ENCODE results near the gene ELL.

The ELL gene

DNA sequence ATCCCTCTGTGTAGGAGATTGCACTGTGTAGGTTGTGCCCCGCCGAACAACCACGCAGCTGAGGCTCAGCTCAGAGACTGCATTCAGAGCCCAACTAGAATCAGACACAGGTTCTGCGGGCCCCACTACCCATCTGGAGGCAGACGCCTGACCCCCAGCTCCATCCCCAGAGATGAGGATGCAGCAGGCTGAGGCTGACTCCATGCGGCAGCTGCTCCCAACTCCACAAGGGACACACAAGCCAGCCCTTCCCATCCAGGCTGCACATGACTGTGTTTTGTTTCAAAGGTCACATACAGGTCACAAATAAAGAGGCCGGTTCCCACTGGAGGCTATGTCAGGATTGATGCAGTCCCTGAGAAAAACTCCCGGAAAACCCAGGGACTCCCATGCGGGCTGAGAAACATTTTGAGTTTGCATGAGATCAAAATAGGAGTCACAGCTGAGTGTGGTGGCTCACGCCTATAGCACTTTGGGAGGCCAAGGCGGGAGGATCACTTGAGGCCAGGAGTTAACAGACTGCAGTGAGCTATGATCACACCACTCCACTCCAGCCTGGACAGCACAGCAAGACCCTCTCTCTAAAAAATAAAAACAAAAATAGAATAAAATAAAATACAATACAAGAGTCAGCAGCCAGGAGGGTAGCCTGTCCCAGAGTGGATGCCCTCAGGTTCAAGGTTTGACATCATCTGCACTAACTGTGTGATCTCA, 14.0 kb downstream of the ELL start:
- Histone ChIP-seq H3K9me3 (no peaks in the 10 kb centered on the region), H3K27me3 (no peaks in the 10 kb centered on the region), H3K36me3 (no peaks in the 10 kb centered on the region), H3K4me1 (peaks cover 23% of the 10 kb centered on the region), H3K4me3 (ENCODE audit: low read depth, low read length) (no peak overlapping the region)
- TF ChIP-seq, protein P1, sequence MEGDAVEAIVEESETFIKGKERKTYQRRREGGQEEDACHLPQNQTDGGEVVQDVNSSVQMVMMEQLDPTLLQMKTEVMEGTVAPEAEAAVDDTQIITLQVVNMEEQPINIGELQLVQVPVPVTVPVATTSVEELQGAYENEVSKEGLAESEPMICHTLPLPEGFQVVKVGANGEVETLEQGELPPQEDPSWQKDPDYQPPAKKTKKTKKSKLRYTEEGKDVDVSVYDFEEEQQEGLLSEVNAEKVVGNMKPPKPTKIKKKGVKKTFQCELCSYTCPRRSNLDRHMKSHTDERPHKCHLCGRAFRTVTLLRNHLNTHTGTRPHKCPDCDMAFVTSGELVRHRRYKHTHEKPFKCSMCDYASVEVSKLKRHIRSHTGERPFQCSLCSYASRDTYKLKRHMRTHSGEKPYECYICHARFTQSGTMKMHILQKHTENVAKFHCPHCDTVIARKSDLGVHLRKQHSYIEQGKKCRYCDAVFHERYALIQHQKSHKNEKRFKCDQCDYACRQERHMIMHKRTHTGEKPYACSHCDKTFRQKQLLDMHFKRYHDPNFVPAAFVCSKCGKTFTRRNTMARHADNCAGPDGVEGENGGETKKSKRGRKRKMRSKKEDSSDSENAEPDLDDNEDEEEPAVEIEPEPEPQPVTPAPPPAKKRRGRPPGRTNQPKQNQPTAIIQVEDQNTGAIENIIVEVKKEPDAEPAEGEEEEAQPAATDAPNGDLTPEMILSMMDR (IDR thresholded peaks at IDR 0.05; ENCODE audit: low read depth, low read length), result no peak
- no peak for DNase-seq

DNA sequence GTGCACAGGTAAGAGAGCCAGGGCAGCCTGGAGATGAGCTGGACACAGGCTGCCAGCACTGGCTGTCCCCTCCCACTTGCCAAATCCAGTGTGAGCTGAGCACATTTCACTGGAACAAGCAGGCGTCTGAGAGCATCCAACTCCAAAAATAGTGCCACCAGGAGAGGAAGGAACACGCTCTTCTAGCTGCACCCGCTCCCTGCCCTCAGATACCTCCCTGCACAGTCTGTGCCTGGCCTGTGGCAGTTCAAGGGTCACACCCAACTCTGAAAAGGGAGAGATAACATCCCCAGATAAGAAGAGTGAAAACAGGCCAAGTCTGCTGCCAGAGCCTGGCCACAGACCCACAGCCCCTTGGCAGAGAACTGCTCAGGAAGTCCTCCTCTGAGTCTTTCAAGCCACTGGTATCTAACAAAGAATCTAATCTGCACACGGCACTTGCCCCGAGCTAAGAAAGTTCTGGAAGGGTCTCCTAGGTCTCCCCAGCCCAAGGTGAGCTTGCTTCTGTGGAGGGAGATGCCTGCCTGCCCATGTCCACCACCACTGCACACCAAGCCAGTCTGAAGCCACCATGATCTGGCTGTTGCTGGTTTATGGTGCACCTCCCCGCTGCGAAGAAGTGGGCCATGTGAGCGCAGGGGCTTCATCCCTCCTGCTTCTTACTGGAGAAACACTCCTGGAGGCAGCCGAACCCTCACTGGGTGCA, 14.7 kb downstream of the ELL start:
- Histone ChIP-seq H3K27me3 (no peaks in the 10 kb centered on the region), H3K36me3 (no peaks in the 10 kb centered on the region), H3K4me1 (peaks cover 23% of the 10 kb centered on the region), H3K9me3 (no peaks in the 10 kb centered on the region), H3K4me3 (ENCODE audit: low read depth, low read length) (no peak overlapping the region)
- no peak for DNase-seq
- TF ChIP-seq, protein P1 (IDR thresholded peaks at IDR 0.05; ENCODE audit: low read depth, low read length), result no peak

DNA sequence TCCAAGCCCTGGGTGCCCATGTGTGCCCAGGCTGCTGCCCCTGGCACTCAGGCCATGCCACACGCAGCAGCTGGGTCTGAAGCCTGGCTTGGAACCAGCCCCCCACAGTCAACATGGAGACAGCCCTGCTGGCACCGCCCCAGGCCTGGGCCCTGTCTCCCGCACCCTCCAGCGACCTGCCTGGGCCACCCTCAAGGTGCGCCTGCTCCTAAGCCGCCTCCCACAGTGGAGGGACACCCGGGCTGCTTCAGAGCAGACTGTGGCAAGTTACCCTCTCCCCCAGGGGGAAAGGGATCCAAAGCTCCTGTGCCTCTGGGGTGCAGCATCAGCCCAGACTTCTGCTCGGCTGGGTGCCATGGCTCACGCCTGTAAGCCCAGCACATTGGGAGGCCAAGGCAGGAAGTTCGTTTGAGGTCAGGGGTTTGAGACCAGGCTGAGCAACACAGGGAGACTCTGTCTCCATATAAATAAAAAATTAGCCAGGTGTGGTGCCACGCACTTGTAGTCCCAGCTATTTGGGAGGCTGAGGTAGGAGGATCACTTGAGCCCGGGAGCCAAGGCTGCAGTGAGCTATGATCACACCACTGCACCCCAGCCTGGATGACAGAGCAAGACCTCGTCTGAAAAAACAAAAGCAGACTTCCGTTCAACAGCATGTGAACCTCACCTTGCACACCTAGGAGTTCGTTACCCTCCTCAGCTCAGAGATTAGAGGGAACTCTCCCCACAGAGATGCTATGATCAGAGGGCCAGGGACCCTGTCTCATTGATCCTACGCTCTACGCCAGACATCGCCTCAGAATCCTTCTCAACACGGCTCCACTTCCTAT, 15.6 kb downstream of the ELL start:
- Histone ChIP-seq H3K4me3 (ENCODE audit: low read depth, low read length) (no peak overlapping the region), H3K27me3 (no peaks in the 10 kb centered on the region), H3K9me3 (no peaks in the 10 kb centered on the region), H3K36me3 (no peaks in the 10 kb centered on the region), H3K4me1 (peaks cover 23% of the 10 kb centered on the region)
- DNase-seq, result no peak
- TF ChIP-seq, protein P1 (IDR thresholded peaks at IDR 0.05; ENCODE audit: low read depth, low read length), result no peak

DNA sequence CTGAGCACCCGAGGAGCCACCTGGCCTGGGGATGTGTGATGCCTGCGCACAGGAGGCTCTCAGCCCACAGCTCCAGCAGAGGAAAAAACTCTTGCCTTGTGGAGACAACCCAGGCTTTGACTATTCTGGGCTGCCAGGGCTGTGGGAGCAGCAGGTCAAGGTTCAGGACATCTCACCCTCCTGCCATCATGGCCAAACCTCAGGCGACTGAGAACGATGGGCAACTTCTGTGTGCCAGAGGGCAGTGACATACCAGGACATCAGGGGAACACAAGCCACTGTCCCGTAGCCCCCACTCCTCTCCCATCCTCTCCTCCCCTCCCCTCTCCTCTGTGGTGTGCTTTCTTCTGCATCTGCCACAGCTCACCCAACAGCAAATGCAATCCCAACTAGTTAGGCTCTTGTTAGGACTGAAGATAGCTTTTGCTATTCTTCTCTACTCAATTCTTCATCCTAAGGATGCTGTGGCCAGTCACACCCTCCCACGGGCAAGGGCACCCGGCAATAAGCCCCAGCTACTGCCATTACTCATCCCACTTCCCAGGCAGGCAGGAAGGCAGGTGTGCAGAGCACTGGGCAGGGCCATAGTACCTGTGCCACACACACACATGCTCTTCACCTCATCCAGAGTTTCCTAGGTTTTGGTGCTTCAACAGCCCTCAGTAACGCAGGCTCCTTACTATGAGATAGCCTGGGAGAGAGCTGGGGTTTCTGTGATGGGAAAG, 16.8 kb downstream of the ELL start:
- TF ChIP-seq, protein P1 (IDR thresholded peaks at IDR 0.05; ENCODE audit: low read depth, low read length), result no peak
- Histone ChIP-seq H3K27me3 (no peaks in the 10 kb centered on the region), H3K4me3 (ENCODE audit: low read depth, low read length) (no peak overlapping the region), H3K36me3 (no peaks in the 10 kb centered on the region), H3K9me3 (no peaks in the 10 kb centered on the region), H3K4me1 (peaks cover 23% of the 10 kb centered on the region)
- no peak for DNase-seq

DNA sequence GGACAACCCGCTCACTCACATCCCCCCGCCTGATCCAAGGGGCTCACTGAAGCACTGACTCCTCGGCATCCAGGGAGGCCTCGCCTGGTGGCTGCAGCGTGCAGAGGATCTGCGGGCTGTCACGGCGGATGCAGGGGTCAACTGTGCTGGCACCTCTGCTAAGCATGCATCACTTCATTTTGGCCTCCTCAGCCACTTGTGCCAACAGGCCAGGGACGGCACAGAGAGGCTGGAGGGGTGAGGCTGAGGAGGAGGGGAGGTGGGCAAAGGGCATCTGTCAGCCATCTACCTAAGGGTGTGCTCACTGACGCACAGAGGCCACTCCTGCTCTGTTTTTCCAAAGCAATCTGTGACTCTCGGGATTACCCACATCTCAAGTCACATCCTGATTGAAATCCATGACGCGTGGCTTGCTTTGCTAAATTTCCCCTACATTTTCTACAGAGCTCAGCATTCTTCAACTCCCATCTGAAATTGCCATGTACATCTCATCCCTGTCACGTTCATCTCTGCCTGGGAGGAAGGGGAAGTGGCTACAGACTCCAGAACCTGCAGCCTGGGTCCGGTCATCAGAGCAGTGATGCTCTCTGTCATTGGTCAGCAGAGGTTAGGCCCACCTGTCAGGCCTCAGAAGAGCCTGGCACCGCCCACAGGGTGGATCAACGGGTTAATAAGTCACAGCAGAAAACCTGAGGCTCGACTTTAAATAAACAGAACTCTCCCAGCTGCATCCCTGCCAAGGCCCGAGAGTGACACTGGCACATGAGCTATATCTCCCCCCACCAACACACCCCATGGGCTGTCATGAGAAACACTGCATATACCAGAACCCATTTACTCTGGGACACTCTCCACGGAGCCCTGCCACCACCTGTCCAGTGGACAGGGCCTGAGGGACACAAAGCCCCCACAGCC, 17.6 kb downstream of the ELL start:
- TF ChIP-seq, protein P1 (IDR thresholded peaks at IDR 0.05; ENCODE audit: low read depth, low read length), result no peak
- Histone ChIP-seq H3K9me3 (no peaks in the 10 kb centered on the region), H3K4me3 (ENCODE audit: low read depth, low read length) (no peak overlapping the region), H3K4me1 (peaks cover 23% of the 10 kb centered on the region), H3K36me3 (no peaks in the 10 kb centered on the region), H3K27me3 (no peaks in the 10 kb centered on the region)
- DNase-seq, result no peak
